Smooth muscle cell (in vitro differentiated cells): ENCODE results near the gene C19orf47. TPM values are rescaled to one million over a fixed set of nuclear protein-coding genes. Genes with fewer than 3 reads are reported as not detected.

ENCODE experiments used
- DNase-seq: peaks from one replicate; lab custom pipeline; 2025; ENCODE audit not compliant: unreplicated experiment; lab: John Stamatoyannopoulos, UW
- H2AFZ ChIP-seq: fragments of 200-600 bp; sonication (generic); 2 replicates; pipeline ENCODE4 v1.6.0; 2016; ENCODE audit warnings: antibody characterized with exemption, low read depth, mild to moderate bottlenecking
- H3F3A ChIP-seq: fragments of 200-600 bp; sonication (generic); 2 replicates; pipeline ENCODE4 v1.6.0; 2017; ENCODE audit warnings: antibody characterized with exemption, low read depth
- H3K27ac ChIP-seq: fragments of 200-600 bp; sonication (generic); 2 replicates; pipeline ENCODE4 v1.5.1; 2016; ENCODE audit warnings: low read depth, mild to moderate bottlenecking
- H3K27me3 ChIP-seq: fragments of 200-600 bp; sonication (generic); 2 replicates; pipeline ENCODE4 v1.6.1; 2016; ENCODE audit warnings: low read depth, mild to moderate bottlenecking
- H3K36me3 ChIP-seq: fragments of 200-600 bp; sonication (generic); 2 replicates; pipeline ENCODE4 v1.5.1; 2016; ENCODE audit warnings: low read depth
- H3K4me1 ChIP-seq: fragments of 200-600 bp; sonication (generic); 2 replicates; pipeline ENCODE4 v1.5.1; 2016; ENCODE audit warnings: low read depth
- H3K4me2 ChIP-seq: fragments of 200-600 bp; sonication (generic); 2 replicates; pipeline ENCODE4 v1.6.0; 2016; ENCODE audit warnings: mild to moderate bottlenecking
- H3K4me3 ChIP-seq: fragments of 200-600 bp; sonication (generic); 2 replicates; pipeline ENCODE4 v1.5.1; 2016; ENCODE audit warnings: mild to moderate bottlenecking
- H3K79me2 ChIP-seq: fragments of 200-600 bp; sonication (generic); 2 replicates; pipeline ENCODE4 v1.6.0; 2016; ENCODE audit warnings: low read depth, mild to moderate bottlenecking
- H3K9ac ChIP-seq: fragments of 200-600 bp; sonication (generic); 2 replicates; pipeline ENCODE4 v1.6.0; 2016; ENCODE audit warnings: low read depth
- H3K9me3 ChIP-seq: fragments of 200-600 bp; sonication (generic); replicated peaks from 2 replicates; pipeline ENCODE4 v1.5.1; 2016; ENCODE audit warnings: low read depth
- H4K20me1 ChIP-seq: fragments of 200-600 bp; sonication (generic); 2 replicates; pipeline ENCODE4 v1.6.0; 2016; ENCODE audit warnings: low read depth
- WGBS: methylation state at CpG from one replicate; pipeline ENCODE4 v1.1.7; 2016; ENCODE audit warnings: low lambda C conversion rate; 5-methylcytosine and 5-hydroxymethylcytosine counted together
- polyA plus RNA-seq: library from polyadenylated mRNA; unstranded; fragments of >200 nt; fragmentation: Nextera tagmentation; extraction: Ambion mirVana; gene quantifications from 2 replicates; pipeline ENCODE4 v1.2.1, GENCODE V29; 2016
- total RNA-seq: library from RNA; depleted of rRNA; stranded (reverse); fragments of >200 nt; gene quantifications from 2 replicates; pipeline ENCODE4 v1.2.3, GENCODE V29; 2014
- TF ChIP-seq, protein P1 (sequence below): fragments of 200-600 bp; sonication (generic); IDR thresholded peaks from 2 replicates; pipeline ENCODE4 v1.5.1; 2017; ENCODE audit warnings: borderline replicate concordance, mild to moderate bottlenecking, antibody characterized with exemption; ENCODE audit not compliant: insufficient read depth, poor library complexity, severe bottlenecking

C19orf47 gene
- total and polyA plus RNA-seq, 2 experiments from 2014 or later: 6.3 to 9.3 TPM

DNA sequence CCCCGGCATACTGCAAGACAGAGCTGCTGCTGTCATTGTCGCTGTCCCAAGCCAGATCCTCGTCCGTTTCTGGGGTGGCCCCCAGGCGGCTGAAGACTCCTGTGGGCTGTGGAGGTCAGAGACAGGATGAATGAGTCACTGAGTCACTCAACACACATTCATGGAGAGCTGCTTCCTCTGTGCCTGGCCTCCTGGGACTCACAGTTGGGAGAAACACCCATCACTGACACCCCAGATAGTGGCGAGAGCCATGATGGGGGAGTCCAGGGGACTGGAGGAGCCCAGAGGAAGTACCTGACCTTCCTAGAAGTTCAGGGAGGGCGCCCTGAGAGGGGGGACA is 26.0 kb downstream of the C19orf47 start:
- Histone ChIP-seq H3K27ac (no peak overlapping the region), H3K4me3 (no peak overlapping the region), H4K20me1 (no peaks in the 10 kb centered on the region), H3K4me2 (no peak overlapping the region), H3K9me3 (no peaks in the 10 kb centered on the region), H3K4me1 (no peaks in the 10 kb centered on the region), H3K27me3 (no peaks in the 10 kb centered on the region), H3K36me3 (no peaks in the 10 kb centered on the region), H2AFZ (no peak overlapping the region), H3K79me2 (no peaks in the 10 kb centered on the region), H3K9ac (no peak overlapping the region), H3F3A (no peaks in the 10 kb centered on the region)
- TF ChIP-seq, protein P1, sequence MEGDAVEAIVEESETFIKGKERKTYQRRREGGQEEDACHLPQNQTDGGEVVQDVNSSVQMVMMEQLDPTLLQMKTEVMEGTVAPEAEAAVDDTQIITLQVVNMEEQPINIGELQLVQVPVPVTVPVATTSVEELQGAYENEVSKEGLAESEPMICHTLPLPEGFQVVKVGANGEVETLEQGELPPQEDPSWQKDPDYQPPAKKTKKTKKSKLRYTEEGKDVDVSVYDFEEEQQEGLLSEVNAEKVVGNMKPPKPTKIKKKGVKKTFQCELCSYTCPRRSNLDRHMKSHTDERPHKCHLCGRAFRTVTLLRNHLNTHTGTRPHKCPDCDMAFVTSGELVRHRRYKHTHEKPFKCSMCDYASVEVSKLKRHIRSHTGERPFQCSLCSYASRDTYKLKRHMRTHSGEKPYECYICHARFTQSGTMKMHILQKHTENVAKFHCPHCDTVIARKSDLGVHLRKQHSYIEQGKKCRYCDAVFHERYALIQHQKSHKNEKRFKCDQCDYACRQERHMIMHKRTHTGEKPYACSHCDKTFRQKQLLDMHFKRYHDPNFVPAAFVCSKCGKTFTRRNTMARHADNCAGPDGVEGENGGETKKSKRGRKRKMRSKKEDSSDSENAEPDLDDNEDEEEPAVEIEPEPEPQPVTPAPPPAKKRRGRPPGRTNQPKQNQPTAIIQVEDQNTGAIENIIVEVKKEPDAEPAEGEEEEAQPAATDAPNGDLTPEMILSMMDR: no peak
- WGBS: 87% methylated on average over 7 of the region's 7 CpGs
- DNase-seq: no peak

DNA sequence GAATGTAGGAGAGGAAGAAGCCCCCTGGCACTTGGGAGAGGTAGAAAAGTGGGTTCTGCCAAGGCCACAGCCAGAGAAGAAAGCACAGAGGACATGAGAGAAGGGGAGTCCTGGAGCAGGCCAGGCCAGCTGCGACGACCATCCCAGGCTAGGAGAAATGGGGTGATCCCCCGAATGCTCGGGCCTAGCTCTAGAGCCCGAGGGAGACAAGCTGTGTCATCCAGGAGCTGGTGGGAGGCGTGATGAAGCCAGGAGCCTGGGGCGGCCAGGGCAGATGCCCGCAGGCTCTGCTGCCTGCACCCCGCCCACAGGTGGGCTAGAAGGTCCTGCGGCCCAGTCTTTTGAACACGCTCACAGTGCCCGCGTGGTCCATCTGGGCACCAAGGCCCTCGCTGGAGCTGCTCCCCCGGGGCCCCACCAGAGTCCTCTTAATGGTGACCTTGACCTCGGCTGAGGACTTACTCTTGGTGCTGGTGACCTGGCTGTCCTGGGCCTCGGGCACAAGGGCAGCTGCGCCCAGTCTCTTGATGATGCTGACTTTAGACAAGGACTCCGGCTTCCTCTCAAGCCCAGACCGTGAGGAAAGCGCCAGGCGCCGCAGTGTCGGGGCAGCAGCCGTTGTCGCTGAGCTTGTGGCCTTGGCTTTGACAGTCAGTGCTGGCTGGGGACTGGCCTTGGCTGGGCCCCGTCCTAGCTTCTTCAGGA is 26.5 kb downstream of the C19orf47 start:
- no peak overlapping the region for H3K4me3 ChIP-seq
- TF ChIP-seq, protein P1: no peak
- H3K4me2 ChIP-seq: no peak overlapping the region
- no peak overlapping the region for H2AFZ ChIP-seq
- no peaks in the 10 kb centered on the region for H3K27me3 ChIP-seq
- no peaks in the 10 kb centered on the region for H4K20me1 ChIP-seq
- no peak for DNase-seq
- no peak overlapping the region for H3K27ac ChIP-seq
- no peak overlapping the region for H3K9ac ChIP-seq
- no peaks in the 10 kb centered on the region for H3F3A ChIP-seq
- H3K79me2 ChIP-seq: no peaks in the 10 kb centered on the region
- H3K9me3 ChIP-seq: no peaks in the 10 kb centered on the region
- no peaks in the 10 kb centered on the region for H3K36me3 ChIP-seq
- no peaks in the 10 kb centered on the region for H3K4me1 ChIP-seq
- 98% methylated on average over 24 of the region's 27 CpGs for WGBS

DNA sequence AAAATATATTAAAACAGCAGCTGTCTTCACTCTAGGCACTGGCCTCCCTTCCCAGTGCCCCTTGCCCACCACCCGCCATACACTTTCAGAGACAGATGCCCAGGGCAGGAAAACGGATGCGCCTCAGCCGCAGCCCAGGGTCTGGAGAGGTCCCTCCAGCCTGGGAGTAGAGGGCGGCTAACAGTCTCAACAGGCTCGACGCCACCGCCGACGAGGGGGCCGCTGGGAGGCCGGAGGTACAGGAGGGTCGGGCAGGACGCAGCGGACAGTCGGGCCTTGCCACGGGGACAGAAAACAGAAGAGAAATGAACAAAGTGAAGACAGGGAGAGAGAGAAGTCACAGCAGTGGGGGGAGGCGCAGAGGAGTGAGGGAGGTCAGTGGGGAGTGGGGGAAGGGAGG is 27.1 kb downstream of the C19orf47 start:
- H3K36me3 ChIP-seq: no peaks in the 10 kb centered on the region
- H3K27me3 ChIP-seq: no peaks in the 10 kb centered on the region
- H3K79me2 ChIP-seq: no peaks in the 10 kb centered on the region
- no peak for DNase-seq
- no peak overlapping the region for H3K27ac ChIP-seq
- no peaks in the 10 kb centered on the region for H3K4me1 ChIP-seq
- H3K4me2 ChIP-seq: no peak overlapping the region
- 97% methylated on average over 18 of the region's 18 CpGs for WGBS
- H3K9me3 ChIP-seq: no peaks in the 10 kb centered on the region
- H3K9ac ChIP-seq: no peak overlapping the region
- H2AFZ ChIP-seq: no peak overlapping the region
- no peaks in the 10 kb centered on the region for H3F3A ChIP-seq
- TF ChIP-seq, protein P1: no peak
- H3K4me3 ChIP-seq: no peak overlapping the region
- H4K20me1 ChIP-seq: no peaks in the 10 kb centered on the region

DNA sequence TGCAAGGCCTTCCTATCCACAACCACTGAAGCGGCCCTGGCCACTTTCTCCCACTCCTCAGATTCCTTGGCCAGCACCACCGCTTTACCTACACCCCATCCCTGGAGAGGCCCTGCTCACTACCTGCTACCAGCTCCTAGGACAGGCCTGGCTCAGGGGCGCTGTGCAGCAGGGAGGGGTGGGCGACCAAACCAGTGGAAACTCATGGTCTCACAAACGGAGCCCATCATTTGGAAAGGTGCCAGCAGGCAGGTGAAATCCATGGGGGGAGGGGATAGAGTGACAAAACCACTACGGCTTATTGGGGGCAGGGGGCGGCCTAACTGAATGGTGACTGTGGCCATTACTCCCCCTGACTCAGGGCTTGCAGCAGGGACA is 27.6 kb downstream of the C19orf47 start:
- H4K20me1 ChIP-seq: no peaks in the 10 kb centered on the region
- WGBS: 95% methylated on average over 7 of the region's 7 CpGs
- H3K27ac ChIP-seq: no peak overlapping the region
- H3K79me2 ChIP-seq: no peaks in the 10 kb centered on the region
- H2AFZ ChIP-seq: no peak overlapping the region
- H3F3A ChIP-seq: no peaks in the 10 kb centered on the region
- H3K9ac ChIP-seq: no peak overlapping the region
- H3K27me3 ChIP-seq: no peaks in the 10 kb centered on the region
- H3K4me3 ChIP-seq: no peak overlapping the region
- no peaks in the 10 kb centered on the region for H3K4me1 ChIP-seq
- H3K4me2 ChIP-seq: no peak overlapping the region
- TF ChIP-seq, protein P1: no peak
- no peaks in the 10 kb centered on the region for H3K36me3 ChIP-seq
- no peaks in the 10 kb centered on the region for H3K9me3 ChIP-seq
- no peak for DNase-seq
